K562 (cell line): ENCODE measurements around the gene MPPED2. TPM values are rescaled to one million over a fixed set of nuclear protein-coding genes. Genes with fewer than 3 reads are reported as not detected.

ENCODE experiments used
- ATAC-seq: fragments of 200-7000 bp; cut with Tn5 transposase; 3 replicates; pipeline ENCODE4 v1.9.1; 2020; ENCODE audit warnings: moderate library complexity
- BruUV-seq: library from RNA; stranded (reverse); fragments of 400-500 nt; replicated peaks from 2 replicates; lab custom pipeline; 2021; lab: Mats Ljungman, UMichigan
- CTCF ChIA-PET: fragments of 300-600 bp; formaldehyde crosslinking; extraction: SDS; loops from one replicate; lab custom pipeline; 2021; ENCODE audit warnings: low intra/inter-chr PET ratio; lab: Yijun Ruan, JAX
- POLR2A ChIA-PET: fragments of 300-600, 350-650 bp; sonication (Branson Sonifier 250); formaldehyde crosslinking; extraction: SDS; loops from one replicate; lab custom pipeline; 2021; ENCODE audit warnings: antibody characterized with exemption, inconsistent platforms; lab: Yijun Ruan, JAX
- DNase-seq, 4 experiments: peaks; one replicate each; pipeline versions ENCODE4 v3.0.0 to v3.0.0-alpha.2; 2011 to 2018; ENCODE audit warnings: low spot score in 3 of 4, mixed read lengths in 3 of 4; ENCODE audit errors: extremely low read depth in 1 of 4
- FAIRE-seq: peaks from 2 replicates; lab custom pipeline; 2011; peaks lifted over from hg19 to GRCh38; lab: Jason Lieb, UNC
- H2AFZ ChIP-seq: 2 replicates; pipeline ENCODE4 v1.6.0; 2011; ENCODE audit warnings: low read depth, low read length, control low read depth, inconsistent platforms
- H3K27ac ChIP-seq: fragments of 200-600 bp; 3 replicates; pipeline ENCODE4 v1.8.0; 2011; ENCODE audit warnings: low read depth, mild to moderate bottlenecking, control low read depth, inconsistent platforms, low read length, moderate library complexity, mixed read lengths; ENCODE audit errors: extremely low read depth
- H3K27me3 ChIP-seq, 2 experiments: fragments of 300-600 bp in 1 of 2; 2 replicates in 1 of 2; 3 replicates in 1 of 2; pipeline versions ENCODE4 v1.6.0 to v1.8.0; 2011; ENCODE audit warnings: inconsistent platforms in 2 of 2, low read length in 2 of 2, mild to moderate bottlenecking in 1 of 2, mixed read lengths in 1 of 2, moderate library complexity in 1 of 2; ENCODE audit not compliant: control insufficient read depth in 2 of 2, insufficient read depth in 2 of 2
- H3K36me3 ChIP-seq: fragments of 300-600 bp; 3 replicates; pipeline ENCODE4 v1.8.0; 2011; ENCODE audit warnings: mild to moderate bottlenecking, low read length, inconsistent platforms; ENCODE audit not compliant: control insufficient read depth, insufficient read depth
- H3K4me1 ChIP-seq, 2 experiments: fragments of 200-600 bp in 1 of 2; replicated peaks in 1 of 2; 2 replicates in 1 of 2; 3 replicates in 1 of 2; pipeline versions ENCODE4 v1.5.1 to v1.8.0; 2011; ENCODE audit warnings: inconsistent platforms in 2 of 2, low read length in 2 of 2, mild to moderate bottlenecking in 1 of 2, mixed read lengths in 1 of 2, moderate library complexity in 1 of 2; ENCODE audit not compliant: control insufficient read depth in 2 of 2, insufficient read depth in 2 of 2
- H3K4me2 ChIP-seq: 2 replicates; pipeline ENCODE4 v1.6.1; 2011; ENCODE audit warnings: low read length, control low read depth, inconsistent platforms, mixed read lengths; ENCODE audit not compliant: insufficient read depth
- H3K4me3 ChIP-seq: fragments of 200-600 bp; sonication (generic), shearing (Covaris generic); 2 replicates; pipeline ENCODE4 v1.5.1; 2016; ENCODE audit warnings: control low read depth, inconsistent platforms
- H3K79me2 ChIP-seq: fragments of 200-600 bp; 3 replicates; pipeline ENCODE4 v1.8.0; 2011; ENCODE audit warnings: low read length, inconsistent platforms; ENCODE audit not compliant: control insufficient read depth, insufficient read depth
- H3K9ac ChIP-seq, 2 experiments: 2 replicates each; pipeline versions ENCODE4 v1.6.0 to v1.6.1; 2011; ENCODE audit warnings: low read depth in 2 of 2, low read length in 2 of 2, control low read depth in 1 of 2, inconsistent platforms in 1 of 2, mild to moderate bottlenecking in 1 of 2, mixed read lengths in 1 of 2; ENCODE audit not compliant: insufficient read depth in 1 of 2
- H3K9me1 ChIP-seq: one replicate; pipeline ENCODE4 v1.6.0; 2011; ENCODE audit warnings: inconsistent platforms, mild to moderate bottlenecking, low read length, moderate library complexity; ENCODE audit not compliant: control insufficient read depth, insufficient read depth
- H3K9me3 ChIP-seq: replicated peaks from 2 replicates; pipeline ENCODE4 v1.5.1; 2011; ENCODE audit warnings: low read depth, low read length, inconsistent platforms; ENCODE audit not compliant: control insufficient read depth, insufficient read depth
- H4K20me1 ChIP-seq: replicated peaks from 2 replicates; pipeline ENCODE4 v1.6.1; 2011; ENCODE audit warnings: low read length, inconsistent platforms, mixed read lengths; ENCODE audit not compliant: control insufficient read depth, insufficient read depth
- CCAR2 ChIP-seq: fragments of 200-400 bp; formaldehyde crosslinking; IDR thresholded peaks from 2 replicates; pipeline ENCODE4 v1.6.1; 2017; ENCODE audit warnings: mild to moderate bottlenecking, low read depth, low read length
- GTF2F1 ChIP-seq: IDR thresholded peaks from 2 replicates; pipeline ENCODE4 v1.6.1; 2011; ENCODE audit warnings: low read depth, low read length, improper control_type of control experiment
- HDAC2 ChIP-seq: fragments of 450-650 bp; IDR thresholded peaks from 2 replicates; pipeline ENCODE4 v1.6.1; 2016; ENCODE audit warnings: mild to moderate bottlenecking
- ID3 ChIP-seq, 2 experiments: fragments of 250-450 bp in 1 of 2; fragments of 450-650 bp in 1 of 2; sonication (Bioruptor Pico) in 1 of 2; IDR thresholded peaks; 2 replicates each; pipeline versions ENCODE4 v1.6.1 to v1.8.0; 2016 to 2021; ENCODE audit warnings: mild to moderate bottlenecking in 2 of 2, moderate library complexity in 2 of 2, missing compliant biosample characterization in 1 of 2, missing genetic modification characterization in 1 of 2
- STAT5A ChIP-seq: IDR thresholded peaks from 2 replicates; pipeline ENCODE4 v1.6.1; 2012; ENCODE audit warnings: low read length, inconsistent platforms, borderline replicate concordance
- TRIM24 ChIP-seq, 2 experiments: fragments of 450-650 bp; IDR thresholded peaks; 2 replicates each; pipeline ENCODE4 v1.6.1; 2016
- ZEB2 ChIP-seq: fragments of 450-650 bp; IDR thresholded peaks from 2 replicates; pipeline ENCODE4 v1.6.1; 2016
- ZNF175 ChIP-seq: fragments of 200-800 bp; sonication (Bioruptor generic); IDR thresholded peaks from 2 replicates; pipeline ENCODE4 v1.6.1; 2016; ENCODE audit warnings: low read depth, mild to moderate bottlenecking, missing genetic modification characterization, missing compliant biosample characterization
- WGBS: fragments of 100-300 bp; shearing (Covaris generic); methylation state at CpG from one replicate; pipeline ENCODE4 v1.1.6; 2016; ENCODE audit warnings: low coverage, mixed read lengths; ENCODE audit not compliant: insufficient coverage; ENCODE audit errors: missing lambda C conversion rate; 5-methylcytosine and 5-hydroxymethylcytosine counted together
- in situ Hi-C: fragments of 300-500 bp; cut with MboI; formaldehyde crosslinking; loops from 4 replicates; pipeline ENCODE4 v1.15.0; 2018; ENCODE audit warnings: inconsistent platforms, mixed read lengths
- intact Hi-C: fragments of 100-400 bp; cut with micrococcal nuclease; formaldehyde crosslinking; loops from 2 replicates; pipeline ENCODE4 v1.14.2; 2022
- polyA plus RNA-seq, 8 experiments: library from polyadenylated mRNA; depleted of rRNA in 4 of 8; stranded (reverse) in 5 of 8; unstranded in 3 of 8; fragments of >200 nt; fragmentation: Nextera tagmentation in 2 of 8; fragmentation: Illumina TruSeq in 1 of 8; extraction: Ambion mirVana in 2 of 8; extraction: Trizol in 1 of 8; gene quantifications; 2 replicates each; pipeline versions ENCODE4 v1.2.1 to v1.2.3, GENCODE V29; 2011 to 2014; ENCODE audit warnings: inconsistent platforms in 1 of 8, missing spikeins in 1 of 8
- total RNA-seq, 7 experiments: library from RNA; depleted of rRNA in 6 of 7; stranded (reverse); fragments of >200 nt in 6 of 7; fragmentation: Illumina TruSeq in 2 of 7; extraction: Trizol in 2 of 7; gene quantifications; 2 replicates each; pipeline versions ENCODE4 v1.2.1 to v1.2.3, GENCODE V29; 2011 to 2021; ENCODE audit warnings: low replicate concordance in 1 of 7

MPPED2 gene
- total and polyA plus RNA-seq, 9 of the 15 experiments (the other 6 are each of a cell fraction or from before 2014, with no cell fraction given) = not detected

GRCh38 chr11:30424321-30424720 lies 161.8 kb downstream of the MPPED2 start:
- H3K9me1 ChIP-seq = no peaks in the 10 kb centered on the region
- BruUV-seq = no TSS peak
- no peak for ATAC-seq
- no peaks in the 10 kb centered on the region for H4K20me1 ChIP-seq
- TF ChIP-seq GTF2F1 (no peak), CCAR2 (no peak), TRIM24 (IDR thresholded peaks at IDR 0.05) (no peak), HDAC2 (no peak), ZNF175 (CRISPR knock-in tag) (no peak), ID3 (CRISPR knock-in tag; IDR thresholded peaks at IDR 0.05) (no peak), ID3 (tag; IDR thresholded peaks at IDR 0.05) (no peak), ZEB2 (no peak), STAT5A (no peak)
- CTCF ChIA-PET = no interaction called here
- no peaks in the 10 kb centered on the region for H3K79me2 ChIP-seq
- H2AFZ ChIP-seq = no peak overlapping the region
- intact Hi-C loops (no loop called here), in situ Hi-C loops (no loop called here)
- no peak overlapping the region for H3K4me2 ChIP-seq
- H3K4me3 ChIP-seq = no peak overlapping the region
- no peak for FAIRE-seq
- no peak overlapping the region for H3K27ac ChIP-seq
- no peaks in the 10 kb centered on the region for H3K36me3 ChIP-seq
- under 1% methylated on average over 9 of the region's 10 CpGs for WGBS
- DNase-seq = no peak
- H3K4me1 ChIP-seq = no peaks in the 10 kb centered on the region
- H3K9ac ChIP-seq = no peak overlapping the region
- no peaks in the 10 kb centered on the region for H3K9me3 ChIP-seq
- POLR2A ChIA-PET = no interaction called here
- 0 out of 5 replicates have a peak, but pooled peaks cover 0 to 10% of the 10 kb centered on the region in 2 experiments for H3K27me3 ChIP-seq
